ENCODE measurements around the gene PER3. TPM values are rescaled to one million over a fixed set of nuclear protein-coding genes. Genes with fewer than 3 reads are reported as not detected.

Gene PER3
- total RNA-seq, 1 experiment from 2014 or later, result 5.8 TPM

GRCh38 chr1:7747605-7748004, 36.5 kb upstream of the PER3 start:
- H3K4me2 ChIP-seq (ENCODE audit: low read length), result no peak overlapping the region
- no peak for ATAC-seq
- no peaks in the 10 kb centered on the region for H3K9me2 ChIP-seq (ENCODE audit: insufficient read depth)
- H4K20me1 ChIP-seq (ENCODE audit: insufficient read depth), result no peaks in the 10 kb centered on the region
- BruUV-seq (replicated peaks), result no TSS peak
- H3K27me3 ChIP-seq (ENCODE audit: insufficient read depth, low read length), result no peaks in the 10 kb centered on the region
- no peak overlapping the region for H3K4me3 ChIP-seq (replicated peaks in 1 of 2; ENCODE audit: low read depth in 1 of 2, low read length in 2 of 2)
- no peaks in the 10 kb centered on the region for H3K79me2 ChIP-seq (ENCODE audit: insufficient read depth, low read length)
- intact Hi-C loops (cut with micrococcal nuclease), result no loop called here
- H3K36me3 ChIP-seq (ENCODE audit: control insufficient read depth in 1 of 2, insufficient read depth in 2 of 2, low read length in 2 of 2), result peaks cover 10 to 18% of the 10 kb centered on the region in 2 experiments
- RAD21 ChIA-PET (ENCODE audit: low non-redundant PET in 1 of 2, low total read pairs in 2 of 2, uncharacterized antibody in 2 of 2, unreplicated experiment in 2 of 2), result no interaction called here
- no peak for DNase-seq (ENCODE audit: low read depth, low spot score)
- H3K4me1 ChIP-seq (ENCODE audit: control insufficient read depth in 1 of 2, insufficient read depth in 2 of 2, low read length in 2 of 2), result no peaks in the 10 kb centered on the region
- POLR2A ChIA-PET, result interaction anchor here (1.0 kb wide), 1 partner anchor 214 kb away, joined by 3 read pairs; the partner anchor contains the start of gene PARK7
- H3K27ac ChIP-seq (ENCODE audit: low read depth, low read length), result no peak overlapping the region
- no peak overlapping the region for H3K9ac ChIP-seq (ENCODE audit: low read length)
- CTCF ChIA-PET, result interaction anchor here (0.9 kb wide), 1 partner anchor 81 kb away, joined by 3 read pairs; no protein-coding TSS in a partner anchor
- no peaks in the 10 kb centered on the region for H3K9me3 ChIP-seq (ENCODE audit: control insufficient read depth in 1 of 2, insufficient read depth in 1 of 2, low read depth in 1 of 2, low read length in 2 of 2)
- no peak for TF ChIP-seq CEBPB (IDR thresholded peaks at IDR 0.05; ENCODE audit: low read depth)
- TF ChIP-seq POLR2A (IDR thresholded peaks at IDR 0.05; ENCODE audit: borderline replicate concordance, extremely low read depth, insufficient read depth, insufficient read length), result no peak
- TF ChIP-seq FOSL1 (IDR thresholded peaks at IDR 0.05; ENCODE audit: low read depth), result no peak
- TF ChIP-seq ZFX (IDR thresholded peaks at IDR 0.05), result no peak
- TF ChIP-seq ELF1 (IDR thresholded peaks at IDR 0.05; ENCODE audit: borderline replicate concordance, low read depth), result no peak
- TF ChIP-seq, protein P1, sequence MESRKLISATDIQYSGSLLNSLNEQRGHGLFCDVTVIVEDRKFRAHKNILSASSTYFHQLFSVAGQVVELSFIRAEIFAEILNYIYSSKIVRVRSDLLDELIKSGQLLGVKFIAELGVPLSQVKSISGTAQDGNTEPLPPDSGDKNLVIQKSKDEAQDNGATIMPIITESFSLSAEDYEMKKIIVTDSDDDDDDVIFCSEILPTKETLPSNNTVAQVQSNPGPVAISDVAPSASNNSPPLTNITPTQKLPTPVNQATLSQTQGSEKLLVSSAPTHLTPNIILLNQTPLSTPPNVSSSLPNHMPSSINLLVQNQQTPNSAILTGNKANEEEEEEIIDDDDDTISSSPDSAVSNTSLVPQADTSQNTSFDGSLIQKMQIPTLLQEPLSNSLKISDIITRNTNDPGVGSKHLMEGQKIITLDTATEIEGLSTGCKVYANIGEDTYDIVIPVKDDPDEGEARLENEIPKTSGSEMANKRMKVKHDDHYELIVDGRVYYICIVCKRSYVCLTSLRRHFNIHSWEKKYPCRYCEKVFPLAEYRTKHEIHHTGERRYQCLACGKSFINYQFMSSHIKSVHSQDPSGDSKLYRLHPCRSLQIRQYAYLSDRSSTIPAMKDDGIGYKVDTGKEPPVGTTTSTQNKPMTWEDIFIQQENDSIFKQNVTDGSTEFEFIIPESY (IDR thresholded peaks at IDR 0.05; ENCODE audit: extremely low read depth, insufficient replicate concordance, low read length), result no peak
- TF ChIP-seq POLR2AphosphoS5 (IDR thresholded peaks at IDR 0.05; ENCODE audit: low read depth, low read length), result no peak
- TF ChIP-seq EZH2phosphoT487 (IDR thresholded peaks at IDR 0.05; ENCODE audit: borderline replicate concordance), result no peak
- no peak for TF ChIP-seq SIN3A (IDR thresholded peaks at IDR 0.05; ENCODE audit: low read depth)
- TF ChIP-seq, protein P2, sequence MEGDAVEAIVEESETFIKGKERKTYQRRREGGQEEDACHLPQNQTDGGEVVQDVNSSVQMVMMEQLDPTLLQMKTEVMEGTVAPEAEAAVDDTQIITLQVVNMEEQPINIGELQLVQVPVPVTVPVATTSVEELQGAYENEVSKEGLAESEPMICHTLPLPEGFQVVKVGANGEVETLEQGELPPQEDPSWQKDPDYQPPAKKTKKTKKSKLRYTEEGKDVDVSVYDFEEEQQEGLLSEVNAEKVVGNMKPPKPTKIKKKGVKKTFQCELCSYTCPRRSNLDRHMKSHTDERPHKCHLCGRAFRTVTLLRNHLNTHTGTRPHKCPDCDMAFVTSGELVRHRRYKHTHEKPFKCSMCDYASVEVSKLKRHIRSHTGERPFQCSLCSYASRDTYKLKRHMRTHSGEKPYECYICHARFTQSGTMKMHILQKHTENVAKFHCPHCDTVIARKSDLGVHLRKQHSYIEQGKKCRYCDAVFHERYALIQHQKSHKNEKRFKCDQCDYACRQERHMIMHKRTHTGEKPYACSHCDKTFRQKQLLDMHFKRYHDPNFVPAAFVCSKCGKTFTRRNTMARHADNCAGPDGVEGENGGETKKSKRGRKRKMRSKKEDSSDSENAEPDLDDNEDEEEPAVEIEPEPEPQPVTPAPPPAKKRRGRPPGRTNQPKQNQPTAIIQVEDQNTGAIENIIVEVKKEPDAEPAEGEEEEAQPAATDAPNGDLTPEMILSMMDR (IDR thresholded peaks at IDR 0.05 in 2 of 3, conservative IDR thresholded peaks at IDR 0.05 in 1 of 3; ENCODE audit: borderline replicate concordance in 1 of 3, insufficient read depth in 1 of 3, low read depth in 2 of 3, low read length in 2 of 3), result no peak
- no peak for TF ChIP-seq MAX (IDR thresholded peaks at IDR 0.05)
- no peak for TF ChIP-seq SRF (IDR thresholded peaks at IDR 0.05; ENCODE audit: low read depth)
- TF ChIP-seq, protein P3, sequence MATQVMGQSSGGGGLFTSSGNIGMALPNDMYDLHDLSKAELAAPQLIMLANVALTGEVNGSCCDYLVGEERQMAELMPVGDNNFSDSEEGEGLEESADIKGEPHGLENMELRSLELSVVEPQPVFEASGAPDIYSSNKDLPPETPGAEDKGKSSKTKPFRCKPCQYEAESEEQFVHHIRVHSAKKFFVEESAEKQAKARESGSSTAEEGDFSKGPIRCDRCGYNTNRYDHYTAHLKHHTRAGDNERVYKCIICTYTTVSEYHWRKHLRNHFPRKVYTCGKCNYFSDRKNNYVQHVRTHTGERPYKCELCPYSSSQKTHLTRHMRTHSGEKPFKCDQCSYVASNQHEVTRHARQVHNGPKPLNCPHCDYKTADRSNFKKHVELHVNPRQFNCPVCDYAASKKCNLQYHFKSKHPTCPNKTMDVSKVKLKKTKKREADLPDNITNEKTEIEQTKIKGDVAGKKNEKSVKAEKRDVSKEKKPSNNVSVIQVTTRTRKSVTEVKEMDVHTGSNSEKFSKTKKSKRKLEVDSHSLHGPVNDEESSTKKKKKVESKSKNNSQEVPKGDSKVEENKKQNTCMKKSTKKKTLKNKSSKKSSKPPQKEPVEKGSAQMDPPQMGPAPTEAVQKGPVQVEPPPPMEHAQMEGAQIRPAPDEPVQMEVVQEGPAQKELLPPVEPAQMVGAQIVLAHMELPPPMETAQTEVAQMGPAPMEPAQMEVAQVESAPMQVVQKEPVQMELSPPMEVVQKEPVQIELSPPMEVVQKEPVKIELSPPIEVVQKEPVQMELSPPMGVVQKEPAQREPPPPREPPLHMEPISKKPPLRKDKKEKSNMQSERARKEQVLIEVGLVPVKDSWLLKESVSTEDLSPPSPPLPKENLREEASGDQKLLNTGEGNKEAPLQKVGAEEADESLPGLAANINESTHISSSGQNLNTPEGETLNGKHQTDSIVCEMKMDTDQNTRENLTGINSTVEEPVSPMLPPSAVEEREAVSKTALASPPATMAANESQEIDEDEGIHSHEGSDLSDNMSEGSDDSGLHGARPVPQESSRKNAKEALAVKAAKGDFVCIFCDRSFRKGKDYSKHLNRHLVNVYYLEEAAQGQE (IDR thresholded peaks at IDR 0.05; ENCODE audit: low read depth), result no peak
- TF ChIP-seq CBX3 (IDR thresholded peaks at IDR 0.05; ENCODE audit: low read depth), result no peak
- no peak overlapping the region for H2AFZ ChIP-seq (ENCODE audit: low read depth, low read length, poor library complexity, severe bottlenecking)

Measured in HCT116 (cell line).